ENCODE results near the gene DDIT4. TPM values are rescaled to one million over a fixed set of nuclear protein-coding genes. Genes with fewer than 3 reads are reported as not detected.

DDIT4 gene
- total RNA-seq, 2 donors from 2014 or later: 45.5 to 147 TPM

GRCh38 chr10:72297281-72297804, 23.6 kb downstream of the DDIT4 start:
- H3K9ac ChIP-seq (ENCODE audit: low read depth in 2 of 2, low read length in 2 of 2): peak overlapping the region; percentile 78 to 92
- H3K4me1 ChIP-seq: peaks cover 5% of the 10 kb centered on the region
- intact Hi-C loops (cut with DNase I): no loop called here

GRCh38 chr10:72297805-72298591, 24.3 kb downstream of the DDIT4 start:
- Histone ChIP-seq H3K4me3 (peak overlapping the region; percentile 68), H3K4me1 (peaks cover 5% of the 10 kb centered on the region), H3K36me3 (no peaks in the 10 kb centered on the region), H3K27ac (peak overlapping the region; percentile 94), H3K9me3 (no peaks in the 10 kb centered on the region), H3K9ac (ENCODE audit: low read depth in 2 of 2, low read length in 2 of 2) (peak overlapping the region; percentile 78 to 92), H3K27me3 (no peaks in the 10 kb centered on the region)
- intact Hi-C loops (cut with DNase I): no loop called here
- DNase-seq: peak; percentile 98
- no peak for TF ChIP-seq CTCF (IDR thresholded peaks at IDR 0.05)

More at GRCh38 chr10:72297281-72297804, 23.6 kb downstream of the DDIT4 start:
- Histone ChIP-seq H3K27ac (peak overlapping the region; percentile 94), H3K27me3 (no peaks in the 10 kb centered on the region), H3K9me3 (no peaks in the 10 kb centered on the region), H3K36me3 (no peaks in the 10 kb centered on the region), H3K4me3 (peak overlapping the region; percentile 68)
- no peak for TF ChIP-seq CTCF (IDR thresholded peaks at IDR 0.05)
- peak; percentile 82 for DNase-seq

GRCh38 chr10:72298592-72299519, 25.1 kb downstream of the DDIT4 start:
- no peak for DNase-seq
- H3K27me3 ChIP-seq: no peaks in the 10 kb centered on the region
- no peaks in the 10 kb centered on the region for H3K9me3 ChIP-seq
- intact Hi-C loops (cut with DNase I): no loop called here
- H3K4me3 ChIP-seq: no peak overlapping the region
- H3K9ac ChIP-seq (ENCODE audit: low read depth in 2 of 2, low read length in 2 of 2): peak overlapping the region in 1 of 2 donors; percentile 92
- peaks cover 5% of the 10 kb centered on the region for H3K4me1 ChIP-seq
- no peak for TF ChIP-seq CTCF (IDR thresholded peaks at IDR 0.05)
- peak overlapping the region; percentile 94 for H3K27ac ChIP-seq
- no peaks in the 10 kb centered on the region for H3K36me3 ChIP-seq

GRCh38 chr10:72303424-72304128, 29.9 kb downstream of the DDIT4 start:
- Histone ChIP-seq H3K4me1 (peaks cover 5% of the 10 kb centered on the region), H3K36me3 (no peaks in the 10 kb centered on the region), H3K4me3 (no peak overlapping the region), H3K9ac (ENCODE audit: low read depth in 2 of 2, low read length in 2 of 2) (no peak overlapping the region), H3K9me3 (no peaks in the 10 kb centered on the region), H3K27me3 (no peaks in the 10 kb centered on the region), H3K27ac (no peak overlapping the region)
- intact Hi-C loops (cut with DNase I): no loop called here
- TF ChIP-seq CTCF (IDR thresholded peaks at IDR 0.05): no peak
- no peak for DNase-seq
